Stimulated activated naive CD8-positive, alpha-beta T cell treated with anti-CD3 and anti-CD28 coated beads, Interleukin-15, amount 100 ng/mL, for 72 hours (primary cell): ENCODE data around the gene TUSC2.
A peak's percentile ranks its signal among the peaks of the same experiment; 100 is the strongest.
"Not testable (repeated sequence)": the region's sequence is repeated elsewhere in the genome, so short reads cannot be mapped to it uniquely, and the experiment has no call there.

Experiments used
- ATAC-seq: fragments of 150-1000 bp; cut with Tn5 transposase; 2 replicates; pipeline ENCODE4 v1.10.0; 2021; ENCODE audit warnings: mild to moderate bottlenecking, moderate library complexity
- DNase-seq, 2 donors: peaks; one replicate each; pipeline ENCODE4 v3.0.0; 2021 to 2022
- H3K27ac Mint-ChIP-seq, 2 donors: one replicate each; pipeline ENCODE4 v1.8.0; 2022; ENCODE audit warnings: mild to moderate bottlenecking in 2 of 2, mixed read lengths in 2 of 2, moderate library complexity in 2 of 2
- H3K27me3 Mint-ChIP-seq: one replicate; pipeline ENCODE4 v1.8.0; 2022; ENCODE audit warnings: mixed read lengths
- H3K4me1 Mint-ChIP-seq: one replicate; pipeline ENCODE4 v1.8.0; 2022; ENCODE audit warnings: mild to moderate bottlenecking, mixed read lengths
- H3K4me3 Mint-ChIP-seq, 2 donors: one replicate each; pipeline ENCODE4 v1.8.0; 2022; ENCODE audit warnings: mild to moderate bottlenecking in 2 of 2, mixed read lengths in 2 of 2, moderate library complexity in 1 of 2
- H3K9me3 Mint-ChIP-seq, 2 donors: one replicate each; pipeline ENCODE4 v1.8.0; 2022; ENCODE audit warnings: mixed read lengths in 2 of 2

Gene TUSC2

GRCh38 chr3:50319181-50319893 is 8.7 kb downstream of the TUSC2 start:
- Mint-ChIP-seq H3K4me1 (peaks cover 77% of the 10 kb centered on the region), H3K27me3 (no peaks in the 10 kb centered on the region), H3K4me3 (no peak overlapping the region), H3K27ac (no peak overlapping the region), H3K9me3 (no peaks in the 10 kb centered on the region)
- DNase-seq (no peak), ATAC-seq (no peak)

- DNase-seq (no peak), ATAC-seq (no peak)
- Mint-ChIP-seq H3K9me3 (no peaks in the 10 kb centered on the region), H3K4me1 (peaks cover 71% of the 10 kb centered on the region), H3K4me3 (no peak overlapping the region), H3K27ac (no peak overlapping the region), H3K27me3 (no peaks in the 10 kb centered on the region)
These were observed 9.4 kb downstream of the TUSC2 start for GRCh38 chr3:50318615-50319014.

GRCh38 chr3:50318163-50318562 is 9.9 kb downstream of the TUSC2 start:
- H3K9me3 Mint-ChIP-seq: no peaks in the 10 kb centered on the region
- ATAC-seq (no peak), DNase-seq (no peak)
- peaks cover 66% of the 10 kb centered on the region for H3K4me1 Mint-ChIP-seq
- H3K4me3 Mint-ChIP-seq: no peak overlapping the region
- no peaks in the 10 kb centered on the region for H3K27me3 Mint-ChIP-seq
- no peak overlapping the region for H3K27ac Mint-ChIP-seq

- no peak overlapping the region for H3K4me3 Mint-ChIP-seq
- H3K27me3 Mint-ChIP-seq: no peaks in the 10 kb centered on the region
- ATAC-seq: no peak
- no peak overlapping the region for H3K27ac Mint-ChIP-seq
- H3K9me3 Mint-ChIP-seq: no peaks in the 10 kb centered on the region
- H3K4me1 Mint-ChIP-seq: peaks cover 58% of the 10 kb centered on the region
- no peak for DNase-seq
These were observed 10.7 kb downstream of the TUSC2 start for GRCh38 chr3:50317300-50317699.

- ATAC-seq: peak; percentile 63
- H3K4me3 Mint-ChIP-seq: peak overlapping the region in 1 of 2 donors; percentile 64
- H3K27ac Mint-ChIP-seq: peak overlapping the region in 1 of 2 donors; percentile 80
- H3K27me3 Mint-ChIP-seq: no peaks in the 10 kb centered on the region
- peaks cover 53% of the 10 kb centered on the region for H3K4me1 Mint-ChIP-seq
- H3K9me3 Mint-ChIP-seq: no peaks in the 10 kb centered on the region
- DNase-seq: peak; percentile 46 to 61
These were observed 11.3 kb downstream of the TUSC2 start for GRCh38 chr3:50316657-50317242.

GRCh38 chr3:50314816-50315215 is 13.2 kb downstream of the TUSC2 start:
- Mint-ChIP-seq H3K4me1 (peaks cover 43% of the 10 kb centered on the region), H3K4me3 (no peak overlapping the region), H3K27ac (peak overlapping the region in 1 of 2 donors; percentile 52), H3K27me3 (no peaks in the 10 kb centered on the region), H3K9me3 (no peaks in the 10 kb centered on the region)
- DNase-seq: no peak
- ATAC-seq: no peak

GRCh38 chr3:50314342-50314741 is 13.7 kb downstream of the TUSC2 start:
- H3K27ac Mint-ChIP-seq: no peak overlapping the region
- DNase-seq (no peak), ATAC-seq (no peak)
- H3K9me3 Mint-ChIP-seq: no peaks in the 10 kb centered on the region
- no peaks in the 10 kb centered on the region for H3K27me3 Mint-ChIP-seq
- H3K4me1 Mint-ChIP-seq: peaks cover 38% of the 10 kb centered on the region
- H3K4me3 Mint-ChIP-seq: no peak overlapping the region

GRCh38 chr3:50312041-50312440 is 16.0 kb downstream of the TUSC2 start:
- H3K27me3 Mint-ChIP-seq, H3K4me3 Mint-ChIP-seq, DNase-seq, ATAC-seq, H3K27ac Mint-ChIP-seq, H3K9me3 Mint-ChIP-seq: not testable (repeated sequence)
- H3K4me1 Mint-ChIP-seq: peaks cover 19% of the 10 kb centered on the region

GRCh38 chr3:50304601-50305000 is 23.4 kb downstream of the TUSC2 start:
- Mint-ChIP-seq H3K9me3 (no peaks in the 10 kb centered on the region), H3K27ac (no peak overlapping the region), H3K27me3 (no peaks in the 10 kb centered on the region), H3K4me1 (peaks cover 19% of the 10 kb centered on the region), H3K4me3 (no peak overlapping the region)
- DNase-seq: no peak
- no peak for ATAC-seq

GRCh38 chr3:50303013-50303815 is 24.8 kb downstream of the TUSC2 start, which contains the start of gene HYAL1:
Gene HYAL1, minus strand, starts transcription at chr3:50303574. Its CDS starts 618 bp downstream, at chr3:50302956.
- Mint-ChIP-seq H3K27ac (peak within 1 kb of the TSS in 1 of 2 donors; percentile 95), H3K9me3 (no peaks in the 10 kb centered on the region), H3K4me1 (peaks cover 22% of the 10 kb centered on the region), H3K27me3 (no peaks in the 10 kb centered on the region), H3K4me3 (no peak within 1 kb of the TSS)
- no peak for ATAC-seq
- DNase-seq: no peak

GRCh38 chr3:50302095-50303012 is 25.7 kb downstream of the TUSC2 start:
- H3K27me3 Mint-ChIP-seq: no peaks in the 10 kb centered on the region
- H3K9me3 Mint-ChIP-seq: no peaks in the 10 kb centered on the region
- peak overlapping the region in 1 of 2 donors; percentile 95 for H3K27ac Mint-ChIP-seq
- no peak for ATAC-seq
- DNase-seq: no peak
- peaks cover 31% of the 10 kb centered on the region for H3K4me1 Mint-ChIP-seq
- H3K4me3 Mint-ChIP-seq: no peak overlapping the region

GRCh38 chr3:50300681-50301254 is 27.3 kb downstream of the TUSC2 start:
- Mint-ChIP-seq H3K9me3 (no peaks in the 10 kb centered on the region), H3K4me1 (peaks cover 41% of the 10 kb centered on the region), H3K27me3 (no peaks in the 10 kb centered on the region), H3K27ac (peak overlapping the region in 1 of 2 donors; percentile 90), H3K4me3 (peak overlapping the region; percentile 91 to 99)
- ATAC-seq (no peak), DNase-seq (no peak)

GRCh38 chr3:50299929-50300680 is 27.9 kb downstream of the TUSC2 start:
- ATAC-seq: no peak
- H3K4me1 Mint-ChIP-seq: peaks cover 41% of the 10 kb centered on the region
- no peak for DNase-seq
- peak overlapping the region; percentile 67 to 90 for H3K27ac Mint-ChIP-seq
- peak overlapping the region; percentile 91 to 99 for H3K4me3 Mint-ChIP-seq
- H3K9me3 Mint-ChIP-seq: no peaks in the 10 kb centered on the region
- H3K27me3 Mint-ChIP-seq: no peaks in the 10 kb centered on the region

- DNase-seq (no peak), ATAC-seq (no peak)
- no peaks in the 10 kb centered on the region for H3K27me3 Mint-ChIP-seq
- no peaks in the 10 kb centered on the region for H3K9me3 Mint-ChIP-seq
- H3K27ac Mint-ChIP-seq: peak overlapping the region; percentile 67 to 90
- H3K4me3 Mint-ChIP-seq: peak overlapping the region; percentile 91 to 99
- H3K4me1 Mint-ChIP-seq: peaks cover 41% of the 10 kb centered on the region
These were observed 28.4 kb downstream of the TUSC2 start for GRCh38 chr3:50299638-50299928.
